Measurements from ENCODE around the gene CLEC7A.

The CLEC7A gene

GRCh38 chr12:10097521-10097920 lies 32.5 kb downstream of the CLEC7A start:
- no peak overlapping the region for H3K27ac ChIP-seq (replicated peaks)
- no peaks in the 10 kb centered on the region for H3K27me3 ChIP-seq (ENCODE audit: insufficient read depth, poor library complexity, severe bottlenecking)
- H3K4me3 ChIP-seq (replicated peaks; ENCODE audit: insufficient read depth, low read length): no peak overlapping the region
- TF ChIP-seq REST (IDR thresholded peaks at IDR 0.05; ENCODE audit: insufficient replicate concordance, low read depth) (no peak), SPI1 (IDR thresholded peaks at IDR 0.05; ENCODE audit: borderline replicate concordance, low read depth) (no peak), GABPA (IDR thresholded peaks at IDR 0.05; ENCODE audit: low read depth) (no peak)
- DNase-seq (ENCODE audit: low read depth in 1 of 2, low spot score in 1 of 2): no peak

- no peak for DNase-seq (ENCODE audit: low read depth in 1 of 2, low spot score in 1 of 2)
- TF ChIP-seq CTCF (IDR thresholded peaks at IDR 0.05; ENCODE audit: insufficient read depth, low read length) (no peak), REST (IDR thresholded peaks at IDR 0.05; ENCODE audit: insufficient replicate concordance, low read depth) (no peak), GABPA (IDR thresholded peaks at IDR 0.05; ENCODE audit: low read depth) (no peak), POLR2AphosphoS5 (IDR thresholded peaks at IDR 0.05; ENCODE audit: low read depth) (no peak), SPI1 (IDR thresholded peaks at IDR 0.05; ENCODE audit: borderline replicate concordance, low read depth) (no peak)
- H3K27ac ChIP-seq (replicated peaks): no peak overlapping the region
- H3K27me3 ChIP-seq (ENCODE audit: insufficient read depth, poor library complexity, severe bottlenecking): no peaks in the 10 kb centered on the region
- H3K4me3 ChIP-seq (replicated peaks; ENCODE audit: insufficient read depth, low read length): no peak overlapping the region
Measured at GRCh38 chr12:10095971-10096370, 34.0 kb downstream of the CLEC7A start.

DNA sequence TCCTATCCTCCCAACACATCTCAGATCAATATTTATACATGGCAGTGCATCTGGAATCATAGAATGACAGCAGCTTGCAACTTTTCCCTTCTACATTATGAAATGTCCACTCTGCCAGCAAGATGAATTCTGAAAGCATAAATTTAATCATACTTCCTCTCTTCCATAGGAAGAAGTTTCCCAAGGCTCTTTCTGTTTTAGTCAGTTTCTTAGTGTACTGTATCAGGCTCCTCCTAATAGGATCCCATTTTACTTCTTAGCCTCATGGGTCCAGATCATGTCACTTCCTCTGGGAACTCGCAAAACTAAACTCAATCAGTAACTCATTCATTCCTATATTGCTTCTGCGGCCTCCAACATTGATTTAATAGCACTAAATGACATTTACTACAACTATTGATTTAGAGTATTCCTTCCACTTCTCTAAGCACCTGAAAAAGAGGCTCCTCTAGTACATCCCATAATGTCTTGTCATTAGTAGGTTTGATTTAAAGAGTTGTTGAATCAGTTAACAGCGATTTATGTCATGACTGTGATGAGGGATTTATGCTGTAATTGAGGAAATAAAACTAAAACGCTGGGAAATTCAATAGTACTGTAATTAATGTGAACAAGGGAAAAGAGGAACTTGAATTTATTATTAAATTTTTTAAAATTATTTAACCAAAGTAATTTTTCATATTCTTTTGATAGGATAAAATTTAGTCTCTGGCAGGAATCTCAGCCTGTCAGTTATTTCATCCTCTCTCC lies 35.2 kb downstream of the CLEC7A start:
- TF ChIP-seq GABPA (IDR thresholded peaks at IDR 0.05; ENCODE audit: low read depth): no peak
- no peak for TF ChIP-seq CTCF (IDR thresholded peaks at IDR 0.05; ENCODE audit: insufficient read depth, low read length)
- no peak for TF ChIP-seq POLR2AphosphoS5 (IDR thresholded peaks at IDR 0.05; ENCODE audit: low read depth)
- TF ChIP-seq SPI1 (IDR thresholded peaks at IDR 0.05; ENCODE audit: borderline replicate concordance, low read depth): no peak
- TF ChIP-seq REST (IDR thresholded peaks at IDR 0.05; ENCODE audit: insufficient replicate concordance, low read depth): no peak

More for the DNA sequence above, 35.2 kb downstream of the CLEC7A start:
- no peak for DNase-seq (ENCODE audit: low read depth in 1 of 2, low spot score in 1 of 2)
- Histone ChIP-seq H3K27ac (replicated peaks) (no peak overlapping the region), H3K4me3 (replicated peaks; ENCODE audit: insufficient read depth, low read length) (no peak overlapping the region), H3K27me3 (ENCODE audit: insufficient read depth, poor library complexity, severe bottlenecking) (no peaks in the 10 kb centered on the region)
